Memory B cell (primary cell): ENCODE results near the gene CAMK1D.

Source experiments
- ATAC-seq: fragments of 150-1000 bp; cut with Tn5 transposase; 2 replicates; pipeline ENCODE4 v1.10.0; 2021; ENCODE audit warnings: low read depth, mild to moderate bottlenecking, moderate library complexity
- DNase-seq, 2 donors: peaks; one replicate each; pipeline ENCODE4 v3.0.0; 2022; ENCODE audit warnings: low spot score in 2 of 2
- H3K27ac Mint-ChIP-seq: one replicate; pipeline ENCODE4 v1.8.0; 2022; ENCODE audit warnings: mild to moderate bottlenecking, moderate library complexity, mixed read lengths
- H3K27me3 Mint-ChIP-seq: one replicate; pipeline ENCODE4 v1.8.0; 2022; ENCODE audit warnings: mixed read lengths
- H3K36me3 Mint-ChIP-seq: one replicate; pipeline ENCODE4 v1.8.0; 2022; ENCODE audit warnings: mild to moderate bottlenecking, mixed read lengths
- H3K4me1 Mint-ChIP-seq: one replicate; pipeline ENCODE4 v1.8.0; 2022; ENCODE audit warnings: mixed read lengths
- H3K4me3 Mint-ChIP-seq: one replicate; pipeline ENCODE4 v1.8.0; 2022; ENCODE audit warnings: mild to moderate bottlenecking, moderate library complexity, mixed read lengths
- H3K9me3 Mint-ChIP-seq: one replicate; pipeline ENCODE4 v1.8.0; 2022; ENCODE audit warnings: mixed read lengths

CAMK1D gene

GRCh38 chr10:12409613-12410012, 60.3 kb downstream of the CAMK1D start:
- Mint-ChIP-seq H3K36me3 (peaks cover 30% of the 10 kb centered on the region), H3K4me3 (no peak overlapping the region), H3K4me1 (peaks cover 32% of the 10 kb centered on the region), H3K27ac (peak overlapping the region; percentile 22), H3K9me3 (peaks cover 2% of the 10 kb centered on the region), H3K27me3 (no peaks in the 10 kb centered on the region)
- DNase-seq (no peak), ATAC-seq (no peak)

GRCh38 chr10:12412666-12413368, 63.5 kb downstream of the CAMK1D start:
- Mint-ChIP-seq H3K4me3 (no peak overlapping the region), H3K9me3 (peaks cover 2% of the 10 kb centered on the region), H3K27me3 (no peaks in the 10 kb centered on the region), H3K4me1 (peaks cover 26% of the 10 kb centered on the region), H3K36me3 (peaks cover 20% of the 10 kb centered on the region), H3K27ac (peak overlapping the region; percentile 6)
- no peak for DNase-seq
- ATAC-seq: no peak

GRCh38 chr10:12413369-12413711, 64.0 kb downstream of the CAMK1D start:
- peak overlapping the region; percentile 6 for H3K27ac Mint-ChIP-seq
- H3K4me3 Mint-ChIP-seq: no peak overlapping the region
- DNase-seq: no peak
- peaks cover 2% of the 10 kb centered on the region for H3K9me3 Mint-ChIP-seq
- no peak for ATAC-seq
- no peaks in the 10 kb centered on the region for H3K27me3 Mint-ChIP-seq
- peaks cover 21% of the 10 kb centered on the region for H3K36me3 Mint-ChIP-seq
- peaks cover 30% of the 10 kb centered on the region for H3K4me1 Mint-ChIP-seq

GRCh38 chr10:12414278-12414989, 65.1 kb downstream of the CAMK1D start:
- ATAC-seq (no peak), DNase-seq (no peak)
- Mint-ChIP-seq H3K4me3 (no peak overlapping the region), H3K36me3 (peaks cover 17% of the 10 kb centered on the region), H3K4me1 (peaks cover 32% of the 10 kb centered on the region), H3K9me3 (peaks cover 2% of the 10 kb centered on the region), H3K27me3 (no peaks in the 10 kb centered on the region), H3K27ac (no peak overlapping the region)

- DNase-seq (no peak), ATAC-seq (no peak)
- H3K4me1 Mint-ChIP-seq: peaks cover 32% of the 10 kb centered on the region
- H3K27me3 Mint-ChIP-seq: no peaks in the 10 kb centered on the region
- peaks cover 2% of the 10 kb centered on the region for H3K9me3 Mint-ChIP-seq
- peak overlapping the region; percentile 3 for H3K27ac Mint-ChIP-seq
- peaks cover 11% of the 10 kb centered on the region for H3K36me3 Mint-ChIP-seq
- H3K4me3 Mint-ChIP-seq: no peak overlapping the region
These were observed 67.2 kb downstream of the CAMK1D start for GRCh38 chr10:12416344-12417050.

- no peak overlapping the region for H3K4me3 Mint-ChIP-seq
- H3K27ac Mint-ChIP-seq: peak overlapping the region; percentile 3
- DNase-seq: no peak
- ATAC-seq: no peak
- no peaks in the 10 kb centered on the region for H3K27me3 Mint-ChIP-seq
- peaks cover 11% of the 10 kb centered on the region for H3K36me3 Mint-ChIP-seq
- peaks cover 37% of the 10 kb centered on the region for H3K4me1 Mint-ChIP-seq
- peaks cover 2% of the 10 kb centered on the region for H3K9me3 Mint-ChIP-seq
These were observed 68.0 kb downstream of the CAMK1D start for GRCh38 chr10:12417331-12417730.

- Mint-ChIP-seq H3K4me1 (peaks cover 40% of the 10 kb centered on the region), H3K4me3 (no peak overlapping the region)
- DNase-seq: no peak
These were observed 68.7 kb downstream of the CAMK1D start for GRCh38 chr10:12418000-12418399.

GRCh38 chr10:12418725-12419261, 69.4 kb downstream of the CAMK1D start:
- Mint-ChIP-seq H3K9me3 (no peaks in the 10 kb centered on the region), H3K4me1 (peaks cover 37% of the 10 kb centered on the region), H3K27ac (no peak overlapping the region), H3K4me3 (no peak overlapping the region), H3K27me3 (no peaks in the 10 kb centered on the region), H3K36me3 (peaks cover 6% of the 10 kb centered on the region)
- no peak for DNase-seq
- no peak for ATAC-seq

More at GRCh38 chr10:12418000-12418399, 68.7 kb downstream of the CAMK1D start:
- peaks cover 10% of the 10 kb centered on the region for H3K36me3 Mint-ChIP-seq
- no peak for ATAC-seq
- H3K9me3 Mint-ChIP-seq: peaks cover 2% of the 10 kb centered on the region
- no peaks in the 10 kb centered on the region for H3K27me3 Mint-ChIP-seq
- H3K27ac Mint-ChIP-seq: no peak overlapping the region

- Mint-ChIP-seq H3K36me3 (peaks cover 11% of the 10 kb centered on the region), H3K9me3 (no peaks in the 10 kb centered on the region), H3K4me3 (no peak overlapping the region), H3K4me1 (peaks cover 39% of the 10 kb centered on the region), H3K27ac (peak overlapping the region; percentile 65), H3K27me3 (no peaks in the 10 kb centered on the region)
- ATAC-seq: peak; percentile 22
- no peak for DNase-seq
These were observed 70.0 kb downstream of the CAMK1D start for GRCh38 chr10:12419262-12419847.

GRCh38 chr10:12420530-12421120, 71.3 kb downstream of the CAMK1D start:
- no peaks in the 10 kb centered on the region for H3K9me3 Mint-ChIP-seq
- peak overlapping the region; percentile 65 for H3K27ac Mint-ChIP-seq

GRCh38 chr10:12422189-12422588, 72.8 kb downstream of the CAMK1D start:
- Mint-ChIP-seq H3K4me1 (peaks cover 51% of the 10 kb centered on the region), H3K27ac (no peak overlapping the region), H3K4me3 (no peak overlapping the region), H3K9me3 (no peaks in the 10 kb centered on the region), H3K36me3 (peaks cover 11% of the 10 kb centered on the region), H3K27me3 (no peaks in the 10 kb centered on the region)
- DNase-seq (no peak), ATAC-seq (no peak)

More at GRCh38 chr10:12420530-12421120, 71.3 kb downstream of the CAMK1D start:
- Mint-ChIP-seq H3K4me3 (no peak overlapping the region), H3K27me3 (no peaks in the 10 kb centered on the region), H3K36me3 (peaks cover 13% of the 10 kb centered on the region), H3K4me1 (peaks cover 49% of the 10 kb centered on the region)
- DNase-seq (no peak), ATAC-seq (no peak)

- DNase-seq (no peak), ATAC-seq (no peak)
- Mint-ChIP-seq H3K27ac (peak overlapping the region; percentile 43), H3K9me3 (no peaks in the 10 kb centered on the region), H3K4me3 (no peak overlapping the region), H3K27me3 (no peaks in the 10 kb centered on the region), H3K4me1 (peaks cover 50% of the 10 kb centered on the region), H3K36me3 (peaks cover 11% of the 10 kb centered on the region)
These were observed 74.5 kb downstream of the CAMK1D start for GRCh38 chr10:12423896-12424295.

- DNase-seq (no peak), ATAC-seq (no peak)
- Mint-ChIP-seq H3K4me1 (peaks cover 52% of the 10 kb centered on the region), H3K4me3 (no peak overlapping the region), H3K9me3 (no peaks in the 10 kb centered on the region), H3K36me3 (peaks cover 17% of the 10 kb centered on the region), H3K27ac (no peak overlapping the region), H3K27me3 (no peaks in the 10 kb centered on the region)
These were observed 77.9 kb downstream of the CAMK1D start for GRCh38 chr10:12427276-12427675.
